ENCODE results near the gene UBE2H. TPM values are rescaled to one million over a fixed set of nuclear protein-coding genes. Genes with fewer than 3 reads are reported as not detected.

The UBE2H gene
- total RNA-seq, 1 experiment from 2014 or later, result 75.1 TPM

- H3K4me3 Mint-ChIP-seq, result no peak overlapping the region
Measured at GRCh38 chr7:129903935-129904334, 48.8 kb downstream of the UBE2H start.

More at GRCh38 chr7:129903935-129904334, 48.8 kb downstream of the UBE2H start:
- no peak for TF ChIP-seq CTCF (conservative IDR thresholded peaks at IDR 0.05)
- Mint-ChIP-seq H3K9me3 (no peaks in the 10 kb centered on the region), H3K27me3 (ENCODE audit: low read depth) (no peaks in the 10 kb centered on the region), H3K4me1 (peaks cover 27 to 38% of the 10 kb centered on the region in 2 experiments), H3K36me3 (ENCODE audit: insufficient read depth in 1 of 3, low read depth in 3 of 3) (peaks cover 10 to 22% (median 19%) of the 10 kb centered on the region in 3 experiments; a peak in 6 of 7 replicates), H3K27ac (no peak overlapping the region; a peak in 1 of 7 replicates)
- Histone ChIP-seq H2BK12ac (ENCODE audit: insufficient read length, low read depth, low read length) (no peak overlapping the region), H2BK15ac (ENCODE audit: low read depth, low read length) (no peak overlapping the region), H3K18ac (ENCODE audit: insufficient read length, low read depth, low read length) (no peak overlapping the region), H2BK20ac (ENCODE audit: low read depth, low read length, poor library complexity, severe bottlenecking) (no peak overlapping the region), H2BK5ac (ENCODE audit: insufficient read length, low read length) (no peak overlapping the region), H4K91ac (ENCODE audit: insufficient read length, low read depth, low read length) (no peak overlapping the region), H3K56ac (ENCODE audit: insufficient read length, low read depth, low read length) (no peak overlapping the region), H3K4me1 (ENCODE audit: insufficient read depth, low read length) (no peaks in the 10 kb centered on the region), H3K23me2 (ENCODE audit: insufficient read length, low read depth, low read length, poor library complexity, severe bottlenecking) (no peaks in the 10 kb centered on the region), H2AK5ac (ENCODE audit: insufficient read length, low read length) (no peak overlapping the region), H4K8ac (replicated peaks; ENCODE audit: insufficient read length, low read depth, low read length) (no peak overlapping the region), H3K79me1 (ENCODE audit: insufficient read depth, low read depth, low read length, poor library complexity, severe bottlenecking) (no peaks in the 10 kb centered on the region), H3K9me3 (ENCODE audit: control insufficient read depth, low read depth, low read length) (no peaks in the 10 kb centered on the region), H3K4ac (ENCODE audit: low read depth, low read length) (no peak overlapping the region), H2BK120ac (ENCODE audit: low read depth, low read length, poor library complexity, severe bottlenecking) (no peak overlapping the region), H3K4me2 (ENCODE audit: insufficient read depth, insufficient read length, low read length) (no peak overlapping the region), H4K5ac (ENCODE audit: insufficient read length, low read depth, low read length) (no peak overlapping the region), H3K23ac (ENCODE audit: insufficient read length, low read depth, low read length) (no peak overlapping the region), H2AFZ (ENCODE audit: low read length) (no peak overlapping the region), H3K27ac (ENCODE audit: insufficient read length, low read depth, low read length) (no peak overlapping the region), H3K14ac (ENCODE audit: insufficient read depth, low read length) (no peak overlapping the region), H3K79me2 (ENCODE audit: insufficient read depth, low read length) (peaks cover 5% of the 10 kb centered on the region; the same call in 1 of the 2 replicates), H4K20me1 (ENCODE audit: control insufficient read depth, insufficient read depth, insufficient read length) (no peaks in the 10 kb centered on the region), H3K27me3 (ENCODE audit: insufficient read depth, low read length) (no peaks in the 10 kb centered on the region), H3T11ph (ENCODE audit: low read length) (no peak overlapping the region), H3K9ac (ENCODE audit: extremely low read depth, insufficient read length, low read length) (no peak overlapping the region)
- DNase-seq, result no peak
- no CpG with 5 or more reads among the region's 5 CpGs for WGBS (ENCODE audit: extremely low coverage, insufficient read length, low lambda C conversion rate)
